ENCODE measurements around the gene LHPP. TPM values are rescaled to one million over a fixed set of nuclear protein-coding genes. Genes with fewer than 3 reads are reported as not detected.

Gene LHPP
- total RNA-seq, 1 donor from 2014 or later: 8.4 TPM

DNA sequence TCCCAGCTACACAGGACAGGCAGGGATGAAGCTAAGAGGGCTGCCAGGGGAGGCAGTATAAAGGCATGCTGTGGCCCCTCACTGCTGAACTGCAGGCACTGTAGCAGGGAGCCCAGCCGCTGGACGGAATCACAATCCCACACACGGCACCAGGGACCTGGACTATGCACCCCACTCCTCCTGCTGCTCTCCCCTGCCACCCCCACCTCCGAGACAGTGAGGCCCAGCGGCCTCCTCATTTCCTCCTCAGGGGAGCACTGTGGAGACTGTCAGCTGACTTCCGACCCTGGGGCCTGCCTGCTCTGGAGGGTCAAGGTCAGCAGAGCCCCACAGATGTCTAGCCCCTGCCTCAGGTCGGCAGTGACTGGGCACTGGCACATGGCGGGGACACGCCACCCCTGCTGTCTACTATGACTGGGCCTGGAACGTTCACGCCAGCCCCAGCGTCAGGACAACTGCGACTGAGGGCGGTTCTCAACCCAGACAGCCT, 189.8 kb downstream of the LHPP start:
- Mint-ChIP-seq H3K27ac (no peak overlapping the region), H3K4me1 (ENCODE audit: low read depth) (peaks cover 60% of the 10 kb centered on the region), H3K4me3 (ENCODE audit: low read depth) (no peak overlapping the region), H3K27me3 (ENCODE audit: low read depth) (no peaks in the 10 kb centered on the region), H3K36me3 (ENCODE audit: low read depth) (peaks cover 18% of the 10 kb centered on the region), H3K9me3 (no peaks in the 10 kb centered on the region)
- intact Hi-C loops (cut with micrococcal nuclease): no loop called here
- DNase-seq (ENCODE audit: low spot score): no peak

DNA sequence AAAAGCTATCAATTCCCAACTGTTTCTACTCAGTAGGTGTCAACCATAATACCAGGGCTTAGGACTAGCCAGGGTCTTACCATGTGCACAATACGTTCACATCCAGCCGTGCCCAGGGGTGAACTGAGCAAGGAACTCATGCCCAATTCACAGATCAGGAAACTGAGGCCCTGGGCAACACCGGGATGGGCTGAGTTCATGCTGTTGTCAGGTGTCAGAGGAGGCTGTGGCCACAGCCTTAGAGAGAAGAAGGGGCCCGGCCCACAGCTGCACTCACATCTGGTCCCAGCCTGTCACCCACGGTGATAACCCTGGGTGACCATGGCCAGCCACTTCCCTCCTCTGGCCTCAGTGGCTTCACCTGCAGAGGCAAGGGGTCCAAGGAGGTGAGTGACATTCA, 190.6 kb downstream of the LHPP start:
- intact Hi-C loops (cut with micrococcal nuclease): no loop called here
- H3K36me3 Mint-ChIP-seq (ENCODE audit: low read depth): peaks cover 16% of the 10 kb centered on the region
- DNase-seq (ENCODE audit: low spot score): no peak
- no peak overlapping the region for H3K4me3 Mint-ChIP-seq (ENCODE audit: low read depth)
- no peak overlapping the region for H3K27ac Mint-ChIP-seq
- no peaks in the 10 kb centered on the region for H3K27me3 Mint-ChIP-seq (ENCODE audit: low read depth)
- H3K4me1 Mint-ChIP-seq (ENCODE audit: low read depth): peaks cover 53% of the 10 kb centered on the region
- no peaks in the 10 kb centered on the region for H3K9me3 Mint-ChIP-seq

DNA sequence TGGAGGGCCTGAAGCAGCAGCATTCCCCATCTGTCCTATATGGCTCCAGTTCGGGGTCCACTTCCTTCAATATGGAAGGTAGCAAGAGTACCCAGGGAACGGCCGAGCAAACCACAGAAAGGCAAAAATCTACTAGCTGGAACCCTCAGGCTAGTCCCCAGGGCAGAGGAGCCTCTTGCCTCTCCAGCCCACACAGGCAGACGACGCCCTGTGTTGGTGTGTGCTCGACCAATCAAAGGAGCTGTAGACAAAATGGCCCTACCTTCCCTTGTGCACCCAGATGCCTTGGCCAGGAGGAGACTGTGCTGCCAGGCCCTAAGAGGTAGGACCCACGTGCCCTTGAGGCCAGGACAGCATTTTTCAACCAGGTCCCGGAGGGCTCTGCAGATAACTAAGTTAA, 191.1 kb downstream of the LHPP start:
- H3K36me3 Mint-ChIP-seq (ENCODE audit: low read depth): peaks cover 14% of the 10 kb centered on the region

DNA sequence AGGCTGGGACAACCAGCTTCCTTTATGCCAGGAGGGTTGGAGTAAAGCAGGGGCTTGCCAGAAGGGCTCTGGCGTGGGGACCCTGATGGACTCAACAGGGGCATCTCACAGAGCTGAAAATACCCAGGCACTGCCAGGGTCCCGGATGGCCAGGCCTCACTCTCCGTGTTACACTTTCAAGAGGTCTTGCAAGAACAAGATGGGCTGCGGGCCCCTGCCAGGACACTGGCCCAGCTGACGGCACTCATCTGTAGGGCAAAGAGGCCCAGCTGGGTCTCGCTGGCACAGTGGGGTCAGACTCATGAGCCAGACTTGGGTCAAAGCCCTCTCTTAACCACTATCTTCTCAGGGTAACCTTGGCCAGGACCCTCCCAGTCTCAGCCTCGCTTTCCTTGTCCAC, 191.7 kb downstream of the LHPP start:
- intact Hi-C loops (cut with micrococcal nuclease): no loop called here
- H3K4me1 Mint-ChIP-seq (ENCODE audit: low read depth): peaks cover 46% of the 10 kb centered on the region
- H3K27ac Mint-ChIP-seq: no peak overlapping the region
- peaks cover 14% of the 10 kb centered on the region for H3K36me3 Mint-ChIP-seq (ENCODE audit: low read depth)
- no peak for DNase-seq (ENCODE audit: low spot score)
- no peaks in the 10 kb centered on the region for H3K9me3 Mint-ChIP-seq
- no peak overlapping the region for H3K4me3 Mint-ChIP-seq (ENCODE audit: low read depth)
- no peaks in the 10 kb centered on the region for H3K27me3 Mint-ChIP-seq (ENCODE audit: low read depth)

More for the DNA sequence above, 191.1 kb downstream of the LHPP start:
- intact Hi-C loops (cut with micrococcal nuclease): no loop called here
- no peak for DNase-seq (ENCODE audit: low spot score)
- Mint-ChIP-seq H3K27ac (no peak overlapping the region), H3K4me3 (ENCODE audit: low read depth) (no peak overlapping the region), H3K9me3 (no peaks in the 10 kb centered on the region), H3K27me3 (ENCODE audit: low read depth) (no peaks in the 10 kb centered on the region), H3K4me1 (ENCODE audit: low read depth) (peaks cover 50% of the 10 kb centered on the region)

DNA sequence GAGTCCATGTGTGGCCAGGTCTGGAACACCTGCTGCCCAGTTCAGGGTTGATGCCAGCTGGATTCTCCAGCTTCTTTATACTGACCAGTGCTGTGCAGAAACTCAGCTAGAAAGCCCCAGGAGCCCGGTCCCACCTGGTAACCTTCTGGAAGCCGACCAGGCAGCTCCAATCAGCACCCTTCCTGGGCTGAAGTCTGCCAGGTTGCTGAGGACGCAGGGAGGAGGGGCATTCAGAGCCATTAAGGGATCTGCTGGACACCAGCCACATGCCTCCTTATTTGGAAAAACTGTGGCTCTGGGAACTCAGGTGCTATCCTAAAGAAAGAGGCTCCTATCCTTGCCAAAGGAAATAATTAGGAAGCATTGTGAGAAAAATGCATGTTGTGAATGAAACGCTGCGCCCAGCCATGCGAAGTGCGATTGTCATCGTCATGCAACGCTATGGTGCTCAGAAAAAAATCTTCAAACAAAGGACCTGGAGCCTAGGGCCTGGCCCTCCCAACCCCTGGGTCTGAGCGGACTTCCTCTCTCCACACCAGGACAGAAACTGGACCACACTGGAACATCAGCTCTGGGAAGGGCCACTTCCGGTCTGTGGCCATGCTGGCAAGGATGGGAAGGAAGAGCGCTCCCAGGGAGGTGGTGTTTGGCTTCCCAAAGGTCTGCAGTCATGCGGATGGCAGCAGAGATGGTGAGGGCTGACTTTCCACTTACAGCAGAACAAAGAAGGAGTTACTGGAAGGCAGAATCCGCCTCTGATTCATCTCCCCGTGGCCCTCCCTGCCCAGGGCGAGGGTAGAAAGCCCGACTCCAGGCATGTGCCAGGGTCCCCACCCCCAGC, 192.4 kb downstream of the LHPP start:
- no peaks in the 10 kb centered on the region for H3K9me3 Mint-ChIP-seq
- H3K27ac Mint-ChIP-seq: no peak overlapping the region
- peaks cover 40% of the 10 kb centered on the region for H3K4me1 Mint-ChIP-seq (ENCODE audit: low read depth)
- no peak overlapping the region for H3K4me3 Mint-ChIP-seq (ENCODE audit: low read depth)
- peaks cover 14% of the 10 kb centered on the region for H3K36me3 Mint-ChIP-seq (ENCODE audit: low read depth)
- intact Hi-C loops (cut with micrococcal nuclease): no loop called here
- H3K27me3 Mint-ChIP-seq (ENCODE audit: low read depth): no peaks in the 10 kb centered on the region
- DNase-seq (ENCODE audit: low spot score): no peak

DNA sequence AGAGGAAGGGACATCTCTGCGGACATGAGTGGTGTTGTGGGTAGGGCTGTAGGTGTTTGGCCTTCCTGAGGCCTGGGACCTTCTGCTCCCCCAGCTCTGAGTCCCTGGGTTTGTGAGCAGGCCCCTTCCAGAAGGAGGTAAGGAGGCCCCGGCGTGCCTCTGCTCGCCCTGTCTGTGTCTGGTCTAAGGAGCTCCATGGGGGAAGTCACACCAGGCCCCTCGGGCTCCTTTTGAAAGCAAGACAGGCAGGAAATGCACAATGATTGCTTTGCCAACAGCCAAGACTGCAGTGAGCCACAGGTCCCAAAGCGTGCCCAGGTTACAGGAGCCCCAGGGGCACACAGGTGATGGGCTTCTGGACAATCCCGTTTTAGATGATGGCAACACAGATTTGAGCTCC, 193.1 kb downstream of the LHPP start:
- Mint-ChIP-seq H3K9me3 (no peaks in the 10 kb centered on the region), H3K27me3 (ENCODE audit: low read depth) (no peaks in the 10 kb centered on the region), H3K4me1 (ENCODE audit: low read depth) (peaks cover 39% of the 10 kb centered on the region), H3K36me3 (ENCODE audit: low read depth) (peaks cover 11% of the 10 kb centered on the region), H3K27ac (no peak overlapping the region), H3K4me3 (ENCODE audit: low read depth) (no peak overlapping the region)
- intact Hi-C loops (cut with micrococcal nuclease): no loop called here
- DNase-seq (ENCODE audit: low spot score): no peak

DNA sequence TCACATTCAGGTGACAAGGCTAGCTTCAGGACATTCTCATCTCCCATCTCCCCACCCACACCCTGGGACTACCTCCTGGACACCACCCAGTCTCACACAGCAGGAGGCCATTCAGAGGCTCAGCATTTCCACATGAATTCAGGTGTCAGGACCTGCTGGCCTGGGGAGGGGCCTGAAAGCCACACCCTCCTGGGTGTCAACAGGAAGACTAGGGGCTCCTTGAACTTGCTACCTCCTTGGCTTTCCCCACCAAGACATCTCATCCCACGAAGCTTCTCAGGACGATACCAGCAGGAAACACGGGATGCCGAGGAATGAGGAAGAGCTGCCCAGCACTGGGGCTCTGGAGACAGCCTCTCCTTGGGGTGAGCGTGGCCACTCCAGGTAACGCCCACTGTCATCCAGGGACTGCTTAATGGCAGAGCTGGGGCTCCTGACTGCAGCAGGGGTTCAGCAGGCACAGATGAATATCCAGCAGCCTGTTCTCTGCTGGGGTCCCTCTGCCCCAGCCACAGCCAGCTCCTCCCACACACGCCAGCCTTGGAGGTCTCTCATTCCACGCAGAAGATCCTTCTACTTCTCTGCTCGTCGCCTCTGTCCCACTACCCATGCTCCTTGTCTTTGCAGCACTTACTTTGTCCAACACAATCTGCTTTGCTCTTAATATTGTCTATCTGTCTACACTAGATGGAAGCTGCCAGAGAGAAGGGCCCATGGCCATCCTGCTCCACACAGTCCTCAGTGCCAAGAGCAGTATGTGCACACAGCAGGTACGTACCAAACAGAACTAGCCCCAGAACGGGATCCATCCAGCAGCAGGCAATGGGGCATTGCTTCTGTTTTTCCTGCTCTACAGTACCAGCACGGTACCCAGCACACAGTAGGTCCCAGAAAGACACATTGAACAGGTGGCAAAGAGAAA, 193.8 kb downstream of the LHPP start:
- Mint-ChIP-seq H3K36me3 (ENCODE audit: low read depth) (peaks cover 7% of the 10 kb centered on the region), H3K27ac (no peak overlapping the region), H3K4me3 (ENCODE audit: low read depth) (no peak overlapping the region), H3K9me3 (no peaks in the 10 kb centered on the region), H3K27me3 (ENCODE audit: low read depth) (no peaks in the 10 kb centered on the region), H3K4me1 (ENCODE audit: low read depth) (peaks cover 37% of the 10 kb centered on the region)
- no peak for DNase-seq (ENCODE audit: low spot score)
- intact Hi-C loops (cut with micrococcal nuclease): no loop called here

DNA sequence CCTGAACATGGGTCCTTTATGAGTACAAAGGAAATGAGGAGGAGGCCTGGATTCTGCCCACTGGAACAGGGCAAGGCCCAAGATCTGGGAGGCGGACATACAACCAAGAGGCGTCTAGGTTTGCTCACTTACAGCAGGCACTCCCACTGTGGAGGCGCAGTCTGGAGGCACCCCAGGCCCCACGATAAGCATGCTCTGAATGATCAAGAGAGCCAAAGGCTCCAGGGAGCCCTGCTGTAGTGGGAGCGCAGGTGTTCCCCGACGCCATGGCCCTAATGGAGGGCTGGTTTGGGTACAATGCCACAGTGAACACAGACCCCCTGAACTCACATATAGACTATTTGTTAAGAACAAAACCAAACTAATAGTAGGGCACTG, 194.5 kb downstream of the LHPP start:
- Mint-ChIP-seq H3K36me3 (ENCODE audit: low read depth) (peaks cover 3% of the 10 kb centered on the region), H3K27ac (no peak overlapping the region), H3K4me3 (ENCODE audit: low read depth) (no peak overlapping the region), H3K9me3 (no peaks in the 10 kb centered on the region), H3K27me3 (ENCODE audit: low read depth) (no peaks in the 10 kb centered on the region), H3K4me1 (ENCODE audit: low read depth) (peaks cover 30% of the 10 kb centered on the region)
- DNase-seq (ENCODE audit: low spot score): no peak
- intact Hi-C loops (cut with micrococcal nuclease): no loop called here

DNA sequence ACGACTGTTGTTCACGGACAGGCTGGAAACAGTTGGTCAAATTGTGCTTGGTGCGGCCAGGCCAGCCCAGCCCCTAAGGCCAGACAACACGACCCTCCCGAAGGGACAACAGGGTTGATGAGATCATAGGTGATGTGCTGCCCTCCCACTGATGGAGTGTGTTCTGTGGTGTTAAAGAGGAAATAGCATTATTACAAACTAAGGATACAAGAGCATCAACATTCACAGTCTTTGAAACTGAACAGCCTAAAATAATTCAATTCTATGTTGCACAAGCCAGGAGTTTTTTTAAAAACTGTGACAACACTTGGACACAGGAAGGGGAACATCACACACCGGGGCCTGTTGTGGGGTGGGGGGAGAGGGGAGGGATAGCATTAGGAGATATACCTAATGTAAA, 194.9 kb downstream of the LHPP start:
- Mint-ChIP-seq H3K27ac (no peak overlapping the region), H3K4me3 (ENCODE audit: low read depth) (no peak overlapping the region), H3K27me3 (ENCODE audit: low read depth) (no peaks in the 10 kb centered on the region), H3K36me3 (ENCODE audit: low read depth) (peaks cover 3% of the 10 kb centered on the region), H3K4me1 (ENCODE audit: low read depth) (peaks cover 26% of the 10 kb centered on the region), H3K9me3 (no peaks in the 10 kb centered on the region)
- no peak for DNase-seq (ENCODE audit: low spot score)
- intact Hi-C loops (cut with micrococcal nuclease): no loop called here

DNA sequence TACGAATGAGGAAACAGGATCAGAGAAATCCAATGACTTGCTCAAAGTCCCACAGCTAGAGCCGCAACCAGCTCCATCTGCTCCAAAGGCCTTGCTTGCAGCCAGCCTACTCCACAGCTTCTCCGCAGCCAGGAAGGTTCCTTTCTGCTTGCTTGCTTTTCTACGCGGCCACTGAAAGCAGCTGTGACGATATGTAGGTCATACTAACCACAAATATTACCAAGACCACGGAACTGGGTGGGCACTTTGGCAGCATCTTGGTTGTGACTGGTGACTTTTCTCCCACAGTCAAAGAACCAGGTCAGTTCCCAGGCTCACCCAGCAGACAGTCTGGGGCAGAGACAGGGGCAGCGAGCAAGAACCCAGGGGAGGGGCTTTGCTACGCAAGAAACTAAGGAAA, 196.2 kb downstream of the LHPP start:
- H3K4me3 Mint-ChIP-seq (ENCODE audit: low read depth): no peak overlapping the region
- intact Hi-C loops (cut with micrococcal nuclease): no loop called here

DNA sequence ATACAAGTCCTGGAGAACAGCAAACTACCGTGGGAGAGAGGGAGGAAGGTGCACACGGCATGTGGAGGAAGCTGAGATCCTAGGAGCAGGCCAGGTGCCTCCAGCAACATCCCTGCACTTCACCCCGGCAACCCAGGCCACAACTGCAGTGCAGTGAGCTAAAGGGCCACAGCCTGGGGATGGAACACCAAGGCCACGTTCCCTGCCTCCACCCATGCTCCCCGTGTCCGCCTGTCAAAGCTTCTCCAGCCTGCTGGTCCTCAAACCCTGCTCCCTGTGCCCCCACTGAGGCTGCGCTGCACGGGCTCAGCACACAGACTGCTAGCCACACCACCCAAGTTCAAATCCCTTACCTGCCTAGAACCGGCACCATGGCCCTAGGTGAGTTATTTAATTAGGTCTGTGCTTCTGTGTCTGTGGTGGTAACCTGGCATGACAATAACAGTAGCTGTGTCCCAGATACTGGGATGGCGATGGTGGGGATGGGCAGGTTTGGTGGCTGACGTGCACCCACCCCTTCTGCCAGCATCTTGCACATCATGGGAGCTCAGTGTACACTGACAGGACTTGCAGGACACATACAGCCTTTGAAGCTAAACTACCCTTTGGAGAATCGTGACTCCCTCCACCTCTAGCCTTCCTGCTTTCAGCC, 197.1 kb downstream of the LHPP start:
- no peak overlapping the region for H3K4me3 Mint-ChIP-seq (ENCODE audit: low read depth)
- H3K4me1 Mint-ChIP-seq (ENCODE audit: low read depth): peaks cover 18% of the 10 kb centered on the region
- no peaks in the 10 kb centered on the region for H3K27me3 Mint-ChIP-seq (ENCODE audit: low read depth)
- intact Hi-C loops (cut with micrococcal nuclease): no loop called here
- no peaks in the 10 kb centered on the region for H3K36me3 Mint-ChIP-seq (ENCODE audit: low read depth)
- H3K9me3 Mint-ChIP-seq: no peaks in the 10 kb centered on the region
- no peak overlapping the region for H3K27ac Mint-ChIP-seq
- no peak for DNase-seq (ENCODE audit: low spot score)

More for the DNA sequence above, 196.2 kb downstream of the LHPP start:
- Mint-ChIP-seq H3K9me3 (no peaks in the 10 kb centered on the region), H3K27me3 (ENCODE audit: low read depth) (no peaks in the 10 kb centered on the region), H3K36me3 (ENCODE audit: low read depth) (no peaks in the 10 kb centered on the region), H3K27ac (no peak overlapping the region), H3K4me1 (ENCODE audit: low read depth) (peaks cover 20% of the 10 kb centered on the region)
- DNase-seq (ENCODE audit: low spot score): no peak

DNA sequence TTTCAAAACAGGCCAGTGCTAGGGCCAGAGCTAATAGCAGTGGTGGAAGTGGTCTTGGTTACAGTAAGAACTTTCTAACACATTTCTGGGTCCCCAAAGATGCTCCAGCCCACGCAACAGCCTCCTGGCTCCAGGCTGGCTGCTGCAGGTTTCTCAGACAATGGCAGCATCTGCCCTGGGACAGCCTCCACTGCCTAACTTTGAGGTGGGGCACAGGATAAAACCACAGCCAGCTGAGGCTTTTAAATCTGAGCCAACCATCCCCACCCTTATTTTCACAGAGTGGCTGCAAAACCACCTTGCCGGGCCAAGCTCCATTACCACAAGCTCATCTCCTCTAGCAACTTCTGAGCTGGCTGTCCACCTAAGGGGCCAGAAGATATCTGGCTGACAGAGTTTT, 197.8 kb downstream of the LHPP start:
- H3K36me3 Mint-ChIP-seq (ENCODE audit: low read depth): no peaks in the 10 kb centered on the region
- H3K27me3 Mint-ChIP-seq (ENCODE audit: low read depth): no peaks in the 10 kb centered on the region
- peaks cover 18% of the 10 kb centered on the region for H3K4me1 Mint-ChIP-seq (ENCODE audit: low read depth)
- no peaks in the 10 kb centered on the region for H3K9me3 Mint-ChIP-seq
- no peak overlapping the region for H3K4me3 Mint-ChIP-seq (ENCODE audit: low read depth)
- DNase-seq (ENCODE audit: low spot score): no peak
- intact Hi-C loops (cut with micrococcal nuclease): no loop called here
- no peak overlapping the region for H3K27ac Mint-ChIP-seq
